ENCODE data around the gene PSMC3IP. TPM values are rescaled to one million over a fixed set of nuclear protein-coding genes. Genes with fewer than 3 reads are reported as not detected.
A peak's percentile ranks its signal among the peaks of the same experiment; 100 is the strongest.
"Not testable (repeated sequence)": the region's sequence is repeated elsewhere in the genome, so short reads cannot be mapped to it uniquely, and the experiment has no call there.

PSMC3IP gene
- total RNA-seq, 1 experiment from 2014 or later, result 19.2 TPM

- H3K36me3 ChIP-seq (ENCODE audit: control insufficient read depth, insufficient read depth, low read length), result no peaks in the 10 kb centered on the region
- H3K4me1 ChIP-seq (ENCODE audit: control insufficient read depth, insufficient read depth, low read length), result peaks cover 10% of the 10 kb centered on the region
- DNase-seq (ENCODE audit: low read depth, low spot score) (no peak), ATAC-seq (no peak)
- CTCF ChIA-PET, result no interaction called here
- POLR2A ChIA-PET, result no interaction called here
- no TSS peak for BruUV-seq (replicated peaks)
- no peak overlapping the region for H3K4me3 ChIP-seq (ENCODE audit: low read depth in 2 of 2, low read length in 2 of 2)
- H3K27ac ChIP-seq (ENCODE audit: low read length), result no peak overlapping the region
- intact Hi-C loops (cut with micrococcal nuclease; ENCODE audit: unreplicated experiment), result no loop called here
- no peaks in the 10 kb centered on the region for H3K27me3 ChIP-seq (ENCODE audit: control insufficient read depth, insufficient read depth, low read length)
- TF ChIP-seq CTCF (IDR thresholded peaks at IDR 0.05), result no peak
- no peak for TF ChIP-seq SIN3A (IDR thresholded peaks at IDR 0.05; ENCODE audit: borderline replicate concordance, insufficient read depth, low read depth, low read length)
- no peak for TF ChIP-seq POLR2AphosphoS5 (IDR thresholded peaks at IDR 0.05; ENCODE audit: low read depth, low read length)
- TF ChIP-seq TCF7L2 (IDR thresholded peaks at IDR 0.05; ENCODE audit: low read depth, low read length), result no peak
- no peak for TF ChIP-seq REST (IDR thresholded peaks at IDR 0.05; ENCODE audit: insufficient read depth in 1 of 2, low read depth in 2 of 2, low read length in 1 of 2)
- H3K9me3 ChIP-seq (ENCODE audit: control insufficient read depth, insufficient read depth, low read depth, low read length), result no peaks in the 10 kb centered on the region
- in situ Hi-C loops (cut with HindIII; ENCODE audit: low pct_unique_long_range_greater_than_20kb, low sequenced_read_pairs), result no loop called here
These were observed 45.7 kb upstream of the PSMC3IP start for GRCh38 chr17:42623271-42623670.

GRCh38 chr17:42621987-42622386, 44.5 kb upstream of the PSMC3IP start:
- BruUV-seq (replicated peaks); ATAC-seq; DNase-seq (ENCODE audit: low read depth, low spot score); H3K36me3 ChIP-seq (ENCODE audit: control insufficient read depth, insufficient read depth, low read length); in situ Hi-C loops (cut with HindIII; ENCODE audit: low pct_unique_long_range_greater_than_20kb, low sequenced_read_pairs); H3K4me3 ChIP-seq (ENCODE audit: low read depth in 2 of 2, low read length in 2 of 2); H3K9me3 ChIP-seq (ENCODE audit: control insufficient read depth, insufficient read depth, low read depth, low read length); H3K27ac ChIP-seq (ENCODE audit: low read length); intact Hi-C loops (cut with micrococcal nuclease; ENCODE audit: unreplicated experiment); CTCF ChIA-PET; H3K27me3 ChIP-seq (ENCODE audit: control insufficient read depth, insufficient read depth, low read length): not testable (repeated sequence)
- H3K4me1 ChIP-seq (ENCODE audit: control insufficient read depth, insufficient read depth, low read length), result peaks cover 14% of the 10 kb centered on the region
- POLR2A ChIA-PET, result interaction anchor here (1.0 kb wide), 1 partner anchor 14 kb away, joined by 4 read pairs; no protein-coding TSS in a partner anchor

- TF ChIP-seq CTCF (IDR thresholded peaks at IDR 0.05) (peak; percentile 18; the same call in 1 of the 2 replicates), TCF7L2 (IDR thresholded peaks at IDR 0.05; ENCODE audit: low read depth, low read length) (no peak), POLR2AphosphoS5 (IDR thresholded peaks at IDR 0.05; ENCODE audit: low read depth, low read length) (no peak), SIN3A (IDR thresholded peaks at IDR 0.05; ENCODE audit: borderline replicate concordance, insufficient read depth, low read depth, low read length) (no peak)
- Histone ChIP-seq H3K9me3 (ENCODE audit: control insufficient read depth, insufficient read depth, low read depth, low read length) (no peaks in the 10 kb centered on the region), H3K4me3 (ENCODE audit: low read depth in 2 of 2, low read length in 2 of 2) (no peak overlapping the region), H3K4me1 (ENCODE audit: control insufficient read depth, insufficient read depth, low read length) (peaks cover 7% of the 10 kb centered on the region), H3K27me3 (ENCODE audit: control insufficient read depth, insufficient read depth, low read length) (no peaks in the 10 kb centered on the region), H3K27ac (ENCODE audit: low read length) (0 out of 2 replicates have a peak overlapping the region, but pooled peaks have one; percentile 13), H3K36me3 (ENCODE audit: control insufficient read depth, insufficient read depth, low read length) (peaks cover 4% of the 10 kb centered on the region; the same call in 1 of the 2 replicates)
- intact Hi-C loops (cut with micrococcal nuclease; ENCODE audit: unreplicated experiment), result no loop called here
- CTCF ChIA-PET, result interaction anchor here (0.6 to 1.8 kb wide), 3 partner anchors 35 to 62 kb away, joined by 3 to 4 read pairs (median 3); no protein-coding TSS in a partner anchor
- ATAC-seq (peak; percentile 93), DNase-seq (ENCODE audit: low read depth, low spot score) (no peak)
- in situ Hi-C loops (cut with HindIII; ENCODE audit: low pct_unique_long_range_greater_than_20kb, low sequenced_read_pairs), result no loop called here
- no TSS peak for BruUV-seq (replicated peaks)
- POLR2A ChIA-PET, result interaction anchor here (0.6 kb wide), 1 partner anchor 10 kb away, joined by 4 read pairs; no protein-coding TSS in a partner anchor
These were observed 41.1 kb upstream of the PSMC3IP start for GRCh38 chr17:42618442-42619150.
